Kidney (tissue), 14 donors: ENCODE results near the gene PRRX2. TPM values are rescaled to one million over a fixed set of nuclear protein-coding genes. Genes with fewer than 3 reads are reported as not detected.

Experiments used
- DNase-seq, 5 donors: peaks; one replicate each; pipeline ENCODE4 v3.0.0-alpha.2; 2013 to 2020
- FAIRE-seq: peaks from 2 replicates; lab custom pipeline; 2012; peaks lifted over from hg19 to GRCh38; lab: Jason Lieb, UNC
- H3K27ac ChIP-seq, 2 donors: one replicate each; pipeline ENCODE4 v1.7.0; 2013; ENCODE audit warnings: low read depth in 2 of 2, low read length in 2 of 2, inconsistent platforms in 1 of 2
- H3K27me3 ChIP-seq: one replicate; pipeline ENCODE4 v1.7.1; 2013; ENCODE audit warnings: low read length, inconsistent platforms; ENCODE audit not compliant: control insufficient read depth, insufficient read depth
- H3K36me3 ChIP-seq, 3 donors: one replicate each; pipeline versions ENCODE4 v1.7.0 to v1.7.1; 2013; ENCODE audit warnings: low read length in 3 of 3, control low read depth in 1 of 3, inconsistent platforms in 1 of 3; ENCODE audit not compliant: insufficient read depth in 3 of 3, control insufficient read depth in 2 of 3
- H3K4me1 ChIP-seq, 3 donors: one replicate each; pipeline versions ENCODE4 v1.7.0 to v1.7.1; 2013; ENCODE audit warnings: low read length in 3 of 3, inconsistent platforms in 1 of 3, low read depth in 1 of 3; ENCODE audit not compliant: control insufficient read depth in 2 of 3, insufficient read depth in 2 of 3
- H3K4me3 ChIP-seq, 3 donors: one replicate each; pipeline versions ENCODE4 v1.7.0 to v1.8.1; 2013; ENCODE audit warnings: low read length in 3 of 3, control low read depth in 1 of 3, inconsistent platforms in 1 of 3
- H3K9ac ChIP-seq, 3 donors: one replicate each; pipeline versions ENCODE4 v1.7.0 to v1.7.1; 2013; ENCODE audit warnings: low read length in 3 of 3, control low read depth in 1 of 3, inconsistent platforms in 1 of 3
- H3K9me3 ChIP-seq, 3 donors: one replicate each; pipeline versions ENCODE4 v1.7.0 to v1.7.1; 2013; ENCODE audit warnings: low read length in 3 of 3, control low read depth in 1 of 3, inconsistent platforms in 1 of 3; ENCODE audit not compliant: control insufficient read depth in 2 of 3, insufficient read depth in 1 of 3
- CTCF ChIP-seq: IDR thresholded peaks from 3 replicates; pipeline ENCODE4 v1.5.1; 2012; ENCODE audit warnings: mild to moderate bottlenecking, moderate library complexity, borderline replicate concordance; ENCODE audit not compliant: insufficient read depth; ENCODE audit errors: extremely low read depth
- intact Hi-C: fragments of 100-400 bp; cut with DNase I; formaldehyde crosslinking; loops from one replicate; pipeline ENCODE4 v1.11.1; 2022
- polyA plus RNA-seq: library from polyadenylated mRNA; stranded (reverse); fragments of 350-450 nt; fragmentation: Illumina TruSeq; extraction: RNeasy Lipid Tissue Mini Kit (QIAGEN cat#74804); gene quantifications from one replicate; pipeline ENCODE4 v1.2.3, GENCODE V29; 2014; ENCODE audit warnings: low read depth, low replicate concordance; ENCODE audit not compliant: insufficient read depth
- total RNA-seq: library from RNA; stranded (reverse); fragmentation: NEBNext Ultra II Directional; extraction: Animal tissue kit (Norgen Biotek cat#: 25700); gene quantifications from one replicate; pipeline ENCODE4 v1.2.1, GENCODE V29; 2021
- donor health status: control.
- donor health status: control.
- donor health status: control.
- donor health status: control.
- donor health status: control.
- donor health status: DM: yes; HTN: yes; CAD: no.
- donor health status: Normal renal cell carcinoma (clear cell type).

The PRRX2 gene
- total and polyA plus RNA-seq, 2 donors from 2014 or later, result 1.8 to 2.3 TPM

GRCh38 chr9:129648092-129648763, 17.2 kb upstream of the PRRX2 start:
- intact Hi-C loops, result loop anchor here (10.0 kb wide), 1 partner anchor 137 kb away; no protein-coding TSS in a partner anchor
- no peak overlapping the region for H3K4me3 ChIP-seq
- H3K27ac ChIP-seq, result no peak overlapping the region
- no peaks in the 10 kb centered on the region for H3K36me3 ChIP-seq
- no peak overlapping the region for H3K9ac ChIP-seq
- TF ChIP-seq CTCF, result no peak
- FAIRE-seq, result no peak
- no peaks in the 10 kb centered on the region for H3K9me3 ChIP-seq
- H3K27me3 ChIP-seq, result no peaks in the 10 kb centered on the region
- no peaks in the 10 kb centered on the region for H3K4me1 ChIP-seq
- DNase-seq, result no peak

GRCh38 chr9:129648764-129649115, 16.7 kb upstream of the PRRX2 start:
- no peak for TF ChIP-seq CTCF
- Histone ChIP-seq H3K27me3 (no peaks in the 10 kb centered on the region), H3K27ac (no peak overlapping the region), H3K4me3 (no peak overlapping the region), H3K4me1 (no peaks in the 10 kb centered on the region), H3K36me3 (no peaks in the 10 kb centered on the region), H3K9me3 (no peaks in the 10 kb centered on the region), H3K9ac (no peak overlapping the region)
- DNase-seq (no peak), FAIRE-seq (no peak)
- intact Hi-C loops, result loop anchor here (10.0 kb wide), 1 partner anchor 136 kb away; no protein-coding TSS in a partner anchor

GRCh38 chr9:129649726-129650679, 15.4 kb upstream of the PRRX2 start:
- FAIRE-seq (no peak), DNase-seq (no peak)
- no peak for TF ChIP-seq CTCF
- Histone ChIP-seq H3K27me3 (no peaks in the 10 kb centered on the region), H3K27ac (no peak overlapping the region), H3K36me3 (no peaks in the 10 kb centered on the region), H3K4me1 (peaks cover 0 to 4% (median 0%) of the 10 kb centered on the region in 3 donors), H3K9me3 (no peaks in the 10 kb centered on the region), H3K9ac (no peak overlapping the region), H3K4me3 (no peak overlapping the region)
- intact Hi-C loops, result loop anchor here (10.0 kb wide), 1 partner anchor 135 kb away; no protein-coding TSS in a partner anchor
